HG03342 (cell line): ENCODE data around the gene MILR1.

ENCODE experiments used
- ATAC-seq: cut with Tn5 transposase; IDR thresholded peaks from one replicate; pipeline ENCODE4 v1.9.1; 2021; ENCODE audit warnings: mild to moderate bottlenecking, moderate library complexity; ENCODE audit not compliant: unreplicated experiment

MILR1 gene

GRCh38 chr17:64500862-64501765 is 52.2 kb downstream of the MILR1 start:
- ATAC-seq, result no peak

- ATAC-seq, result no peak
These were observed 53.1 kb downstream of the MILR1 start for GRCh38 chr17:64502021-64502420.

GRCh38 chr17:64502809-64503208 is 53.9 kb downstream of the MILR1 start:
- ATAC-seq, result no peak

GRCh38 chr17:64503341-64503740 is 54.4 kb downstream of the MILR1 start:
- ATAC-seq, result no peak

- ATAC-seq, result no peak
These were observed 55.2 kb downstream of the MILR1 start for GRCh38 chr17:64503821-64504768.

GRCh38 chr17:64504769-64505339 is 55.9 kb downstream of the MILR1 start:
- no peak for ATAC-seq

GRCh38 chr17:64505340-64506200 is 56.7 kb downstream of the MILR1 start:
- ATAC-seq, result no peak

- peak; percentile 52 for ATAC-seq
These were observed 57.3 kb downstream of the MILR1 start, which contains the start of gene DDX5 for GRCh38 chr17:64506201-64506575. Gene DDX5, minus strand, starts transcription at chr17:64506289. Its CDS starts 170 bp downstream, at chr17:64506119.

GRCh38 chr17:64506576-64507412 is 57.9 kb downstream of the MILR1 start, which contains the start of gene CEP95:
Gene CEP95, plus strand, starts transcription at chr17:64506977. Its CDS starts 121 bp downstream, at chr17:64507098.
- ATAC-seq, result peak; percentile 50

- ATAC-seq, result peak; percentile 5
These were observed 58.5 kb downstream of the MILR1 start for GRCh38 chr17:64507413-64507782.

GRCh38 chr17:64508683-64509082 is 59.8 kb downstream of the MILR1 start:
- ATAC-seq, result no peak

GRCh38 chr17:64509179-64509578 is 60.3 kb downstream of the MILR1 start:
- ATAC-seq, result no peak

- no peak for ATAC-seq
These were observed 66.5 kb downstream of the MILR1 start for GRCh38 chr17:64515419-64515818.

GRCh38 chr17:64515829-64516228 is 66.9 kb downstream of the MILR1 start:
- ATAC-seq, result no peak
